ENCODE results near the gene DNAH10.

- no peak for TF ChIP-seq CTCF (IDR thresholded peaks at IDR 0.05)
- TF ChIP-seq POLR2A (IDR thresholded peaks at IDR 0.05), result no peak
- no peak for TF ChIP-seq EP300 (IDR thresholded peaks at IDR 0.05)
These were observed 161.8 kb downstream of the DNAH10 start for GRCh38 chr12:123923927-123924326.
